Hematopoietic multipotent progenitor cell treated with erythropoietin and hydrocortisone succinate and interleukin-3 and kit ligand, for 4 days (in vitro differentiated cells): ENCODE results near the gene RABGAP1L.
"Not testable (repeated sequence)": the region's sequence is repeated elsewhere in the genome, so short reads cannot be mapped to it uniquely, and the experiment has no call there.

Experiments used
- DNase-seq: peaks from one replicate; pipeline ENCODE4 v3.0.0-alpha.2; 2015

RABGAP1L gene

GRCh38 chr1:174159252-174160108, at the start of gene RABGAP1L:
TSS of gene RABGAP1L (plus strand) at chr1:174159520.
- peak; percentile 98 for DNase-seq

- no peak for DNase-seq
Measured at GRCh38 chr1:174110053-174110452, 49.3 kb upstream of the RABGAP1L start.

GRCh38 chr1:174112489-174113162, 46.7 kb upstream of the RABGAP1L start:
- DNase-seq = no peak

GRCh38 chr1:174114106-174114505, 45.2 kb upstream of the RABGAP1L start:
- DNase-seq = no peak

- DNase-seq = peak; percentile 82
Measured at GRCh38 chr1:174114788-174115448, 44.4 kb upstream of the RABGAP1L start.

- peak; percentile 10 for DNase-seq
Measured at GRCh38 chr1:174116042-174116441, 43.3 kb upstream of the RABGAP1L start.

GRCh38 chr1:174118751-174119150, 40.6 kb upstream of the RABGAP1L start:
- DNase-seq = no peak

GRCh38 chr1:174122318-174122717, 37.0 kb upstream of the RABGAP1L start:
- not testable (repeated sequence) for DNase-seq

- no peak for DNase-seq
Measured at GRCh38 chr1:174123843-174124242, 35.5 kb upstream of the RABGAP1L start.

GRCh38 chr1:174127176-174127575, 32.1 kb upstream of the RABGAP1L start:
- not testable (repeated sequence) for DNase-seq

GRCh38 chr1:174131032-174131638, 28.2 kb upstream of the RABGAP1L start:
- DNase-seq = no peak

- no peak for DNase-seq
Measured at GRCh38 chr1:174134003-174134659, 25.2 kb upstream of the RABGAP1L start.

GRCh38 chr1:174135211-174135610, 24.1 kb upstream of the RABGAP1L start:
- no peak for DNase-seq

GRCh38 chr1:174136714-174137113, 22.6 kb upstream of the RABGAP1L start:
- no peak for DNase-seq

GRCh38 chr1:174142836-174143235, 16.5 kb upstream of the RABGAP1L start:
- DNase-seq = no peak

- DNase-seq = not testable (repeated sequence)
Measured at GRCh38 chr1:174143727-174144396, 15.5 kb upstream of the RABGAP1L start.

GRCh38 chr1:174144397-174144783, 14.9 kb upstream of the RABGAP1L start:
- not testable (repeated sequence) for DNase-seq

- DNase-seq = no peak
Measured at GRCh38 chr1:174149216-174149615, 10.1 kb upstream of the RABGAP1L start.

GRCh38 chr1:174150499-174150898, 8.8 kb upstream of the RABGAP1L start:
- DNase-seq = no peak

GRCh38 chr1:174152427-174152826, 6.9 kb upstream of the RABGAP1L start:
- no peak for DNase-seq

GRCh38 chr1:174153085-174153824, 6.1 kb upstream of the RABGAP1L start:
- DNase-seq = no peak

- no peak for DNase-seq
Measured at GRCh38 chr1:174153825-174154107, 5.6 kb upstream of the RABGAP1L start.
